ENCODE data around the gene BABAM1.

- TF ChIP-seq POLR2A (IDR thresholded peaks at IDR 0.05) (no peak), CTCF (IDR thresholded peaks at IDR 0.05) (no peak), EP300 (IDR thresholded peaks at IDR 0.05) (no peak)
Measured at GRCh38 chr19:17263712-17264640, 3.3 kb upstream of the BABAM1 start.
